T-helper 2 cell treated with Interferon-gamma antibody and Interleukin-4, amounts not matched to agents 100 ng/mL and 5 ng/mL, for 36 hours (primary cell): ENCODE data around the gene LYPD5. TPM values are rescaled to one million over a fixed set of nuclear protein-coding genes. Genes with fewer than 3 reads are reported as not detected.
"Not testable (repeated sequence)": the region's sequence is repeated elsewhere in the genome, so short reads cannot be mapped to it uniquely, and the experiment has no call there.

Source experiments
- intact Hi-C: fragments of 100-400 bp; cut with micrococcal nuclease; formaldehyde crosslinking; loops from one replicate; pipeline ENCODE4 v1.15.1; 2023
- total RNA-seq: library from RNA; stranded (reverse); gene quantifications from 2 replicates; pipeline ENCODE4 v1.2.3, GENCODE V29; 2022

LYPD5 gene
- total RNA-seq = 0.45 and 0.57 TPM in 2 replicates

DNA sequence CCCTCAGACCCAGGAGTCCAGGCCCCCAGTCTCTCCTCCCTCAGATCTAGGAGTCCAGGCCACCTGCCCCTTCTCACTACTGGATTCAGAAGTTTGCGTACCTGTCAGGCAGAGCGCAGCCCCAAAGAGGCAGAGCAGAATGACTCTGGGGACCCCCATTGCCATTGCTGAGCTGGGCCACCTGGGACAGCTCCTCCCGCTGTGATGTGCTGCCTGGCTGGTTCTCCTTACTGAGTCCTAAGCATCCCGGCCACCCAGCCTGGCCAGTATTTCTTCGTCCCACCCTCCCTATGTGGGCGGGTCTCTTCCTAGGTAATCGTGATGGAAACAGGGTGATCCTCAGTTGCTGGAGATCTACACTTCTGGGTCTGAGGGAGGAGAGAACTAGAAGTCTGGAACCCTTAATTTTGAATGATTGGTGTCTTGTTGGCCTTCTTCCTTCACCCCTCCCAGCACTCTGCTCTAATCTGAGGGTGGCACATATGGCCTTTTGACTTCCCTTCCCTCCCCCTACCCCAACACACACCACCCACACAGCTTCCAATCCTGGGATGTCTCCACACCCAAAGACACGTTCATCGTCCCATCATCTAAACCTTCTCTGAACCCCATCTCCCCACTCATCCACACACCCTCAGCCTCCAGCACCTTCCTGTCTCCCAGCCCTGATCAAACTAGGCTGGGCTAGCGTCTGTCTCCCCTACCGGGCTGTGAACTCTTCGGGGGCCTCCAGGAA is at the start of gene LYPD5:
Gene LYPD5, minus strand, starts transcription at position 232 of the 736 bp plus-strand sequence. Its CDS starts 67 bp downstream, at position 165.
- intact Hi-C loops = no loop called here

- intact Hi-C loops = no loop called here
These were observed 46.6 kb upstream of the LYPD5 start for GRCh38 chr19:43848821-43849220.

- intact Hi-C loops = no loop called here
These were observed 45.6 kb upstream of the LYPD5 start for GRCh38 chr19:43847884-43848283.

GRCh38 chr19:43847246-43847645 is 45.0 kb upstream of the LYPD5 start:
- intact Hi-C loops = no loop called here

DNA sequence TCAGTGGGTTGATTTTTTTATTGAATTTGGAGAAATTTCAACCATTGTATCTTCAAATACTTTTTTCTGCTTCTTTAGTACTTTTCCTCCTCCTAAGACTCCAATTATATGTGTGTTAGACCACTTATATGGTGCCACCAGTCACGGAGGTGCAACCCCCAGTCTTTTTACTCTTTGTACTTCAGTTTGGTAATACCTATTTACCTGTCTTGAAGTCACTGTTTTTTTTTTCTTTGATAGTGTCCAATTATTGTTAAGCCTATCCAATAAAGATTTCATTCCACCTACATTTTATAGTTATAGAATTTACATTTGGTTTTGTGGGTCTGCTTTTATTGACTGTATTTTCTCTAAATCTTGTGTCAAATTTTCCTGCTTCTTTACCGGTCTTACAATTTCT is 39.8 kb upstream of the LYPD5 start:
- intact Hi-C loops = no loop called here

DNA sequence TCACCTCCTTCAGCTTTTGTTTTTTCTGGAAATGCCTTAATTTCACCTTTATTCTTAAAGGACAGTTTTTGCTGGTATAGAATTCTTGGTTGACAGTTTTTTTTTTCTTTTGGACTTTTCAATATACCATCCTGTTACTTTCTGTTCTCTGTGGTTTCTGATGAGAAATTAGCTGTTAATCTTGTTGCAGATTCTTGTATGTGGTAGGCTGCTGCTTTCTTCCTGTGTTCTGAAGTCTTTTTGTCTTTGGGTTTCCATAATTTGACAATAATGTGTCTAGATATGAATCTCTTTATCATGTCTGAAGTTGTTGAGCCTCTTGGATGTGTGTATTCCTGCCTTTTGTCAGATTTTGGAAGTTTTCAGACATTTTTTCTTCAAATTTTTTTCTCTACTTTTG is 36.9 kb upstream of the LYPD5 start:
- intact Hi-C loops = no loop called here

DNA sequence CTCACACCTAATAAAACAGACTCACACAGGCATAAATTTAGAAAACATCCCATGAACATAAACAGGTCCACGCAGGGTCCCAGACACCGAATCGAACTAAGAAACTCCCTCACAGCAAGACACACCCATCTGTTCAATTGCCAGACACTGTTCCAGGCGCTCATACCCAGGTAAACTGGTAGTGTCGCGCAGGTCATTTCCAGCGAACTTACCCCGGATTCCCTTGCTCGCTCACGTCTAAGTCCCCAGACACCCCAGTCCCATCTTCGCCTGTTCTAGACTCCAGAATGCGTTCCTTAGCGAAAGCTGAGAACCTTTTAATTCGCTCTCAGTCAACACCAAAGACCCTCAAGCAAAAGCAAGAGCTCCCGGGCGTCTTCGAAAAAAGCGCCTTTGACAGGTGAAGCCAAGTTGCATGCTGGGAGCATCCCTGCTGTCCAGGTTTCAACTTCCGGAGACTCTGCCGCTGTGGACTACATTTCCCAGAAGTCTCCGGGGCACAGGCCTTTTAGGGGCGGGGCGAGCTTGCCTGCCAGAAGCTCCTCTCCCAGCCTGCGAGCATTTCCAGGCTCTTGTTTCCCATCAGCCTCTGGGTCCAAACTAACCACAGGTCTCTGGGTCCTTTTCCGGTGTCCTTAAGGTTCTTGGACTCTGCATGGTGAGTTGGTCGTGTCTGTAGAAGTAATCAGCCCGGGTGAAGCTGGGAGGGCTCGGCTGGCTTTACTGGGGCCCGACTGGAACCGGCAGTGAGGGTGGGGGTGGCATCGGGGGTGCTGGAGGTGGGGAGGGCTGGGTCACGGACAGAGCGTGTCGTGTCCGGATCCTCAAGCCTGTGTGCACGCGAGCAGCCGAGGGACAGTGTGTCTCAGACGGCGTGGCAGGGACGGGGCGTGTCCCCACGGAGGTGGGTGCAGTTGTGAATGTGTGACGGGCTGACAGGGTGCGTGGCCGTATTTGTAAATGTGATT is 24.8 kb upstream of the LYPD5 start, which contains the start of gene ZNF283:
Gene ZNF283, plus strand, starts transcription at position 535 of the 968 bp plus-strand sequence. CDS start 6,184 bp downstream, outside the sequence.
- intact Hi-C loops = loop anchor here (1.0 to 5.0 kb wide), 4 partner anchors 75 to 246 kb away; partner anchors contain the start of genes ZNF230, ZNF284 and ZNF45

GRCh38 chr19:43824572-43824971 is 22.3 kb upstream of the LYPD5 start:
- intact Hi-C loops = not testable (repeated sequence)

- intact Hi-C loops = not testable (repeated sequence)
These were observed 21.6 kb upstream of the LYPD5 start for GRCh38 chr19:43823856-43824255.

- intact Hi-C loops = no loop called here
These were observed 18.6 kb upstream of the LYPD5 start for GRCh38 chr19:43820884-43821215.

- intact Hi-C loops = no loop called here
These were observed 18.0 kb upstream of the LYPD5 start for GRCh38 chr19:43820098-43820883.

- intact Hi-C loops = no loop called here
These were observed 16.3 kb upstream of the LYPD5 start for GRCh38 chr19:43818500-43818899.

- intact Hi-C loops = not testable (repeated sequence)
These were observed 15.2 kb upstream of the LYPD5 start for GRCh38 chr19:43817454-43817853.

- intact Hi-C loops = no loop called here
These were observed 12.6 kb upstream of the LYPD5 start for GRCh38 chr19:43814663-43815352.

DNA sequence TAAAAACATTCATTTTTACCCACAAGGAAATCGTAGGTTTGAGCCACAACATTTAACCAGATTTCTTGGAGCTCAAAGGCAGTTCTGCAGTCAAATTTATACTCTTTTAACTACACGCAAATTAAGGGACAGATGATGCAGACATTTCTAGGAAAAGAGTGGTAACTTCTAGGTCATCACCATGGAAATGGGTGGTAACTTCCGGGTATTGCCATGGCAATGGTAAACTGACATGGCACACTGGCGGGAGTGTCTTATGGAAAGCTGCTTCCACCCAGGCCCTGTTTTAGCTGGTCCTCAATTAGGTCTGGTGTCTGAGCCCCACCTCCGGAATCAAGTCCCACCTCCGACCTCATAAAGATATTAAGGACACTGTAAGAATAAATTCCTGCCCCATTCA is 10.4 kb upstream of the LYPD5 start:
- intact Hi-C loops = no loop called here

DNA sequence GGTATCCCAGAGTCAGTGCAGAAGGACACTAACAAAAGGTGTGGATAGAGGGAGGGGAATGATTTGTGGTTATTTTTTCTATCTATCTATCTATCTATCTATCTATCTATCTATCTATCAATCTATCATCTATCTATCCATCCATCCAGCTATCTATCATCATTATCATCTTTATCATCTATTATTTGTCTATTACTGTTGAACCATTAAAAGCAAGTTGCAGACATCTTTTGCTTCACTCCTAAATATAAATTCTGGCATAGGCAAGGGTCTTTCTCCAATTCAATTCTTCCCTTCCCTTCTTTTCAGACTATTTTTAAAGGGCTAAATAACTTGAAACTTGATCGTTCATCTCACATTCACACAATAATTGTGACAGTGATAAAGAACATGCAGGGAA is 10.0 kb upstream of the LYPD5 start:
- intact Hi-C loops = no loop called here

- intact Hi-C loops = no loop called here
These were observed 9.6 kb upstream of the LYPD5 start for GRCh38 chr19:43811837-43812236.

GRCh38 chr19:43809762-43810696 is 7.8 kb upstream of the LYPD5 start:
- intact Hi-C loops = loop anchor here (1.0 kb wide), 1 partner anchor 65 kb away; no protein-coding TSS in a partner anchor

- intact Hi-C loops = no loop called here
These were observed 5.4 kb upstream of the LYPD5 start for GRCh38 chr19:43807651-43808050.

- intact Hi-C loops = no loop called here
These were observed 4.6 kb upstream of the LYPD5 start for GRCh38 chr19:43806848-43807247.
